ENCODE data around the gene SDK1. TPM values are rescaled to one million over a fixed set of nuclear protein-coding genes. Genes with fewer than 3 reads are reported as not detected.

The SDK1 gene
- total and polyA plus RNA-seq, 2 donors: 9.8 to 15.1 TPM

DNA sequence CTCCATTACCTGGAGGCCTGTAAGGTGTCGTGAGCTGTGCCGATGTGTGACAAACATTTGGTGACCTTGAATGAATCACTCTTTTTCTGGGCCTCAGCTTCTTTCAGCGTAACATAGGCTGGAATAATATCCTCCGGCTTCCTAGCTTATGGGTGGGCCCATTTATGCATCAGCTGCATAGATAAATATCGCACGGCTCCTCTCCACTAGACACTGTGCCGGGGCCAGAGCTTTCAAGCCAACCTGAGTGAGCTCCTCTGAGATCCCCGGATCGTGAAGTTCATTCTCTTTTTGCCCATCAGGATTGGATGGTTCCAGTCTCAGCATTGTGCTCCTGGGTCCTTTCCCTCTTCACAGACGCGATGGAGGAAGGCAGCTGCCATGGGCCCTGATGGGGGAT is 806.8 kb downstream of the SDK1 start:
- Histone ChIP-seq H3K4me3 (ENCODE audit: low read depth, low read length) (no peak overlapping the region), H3K36me3 (ENCODE audit: insufficient read depth) (no peaks in the 10 kb centered on the region)
- 93% methylated on average over 11 of the region's 11 CpGs for WGBS

DNA sequence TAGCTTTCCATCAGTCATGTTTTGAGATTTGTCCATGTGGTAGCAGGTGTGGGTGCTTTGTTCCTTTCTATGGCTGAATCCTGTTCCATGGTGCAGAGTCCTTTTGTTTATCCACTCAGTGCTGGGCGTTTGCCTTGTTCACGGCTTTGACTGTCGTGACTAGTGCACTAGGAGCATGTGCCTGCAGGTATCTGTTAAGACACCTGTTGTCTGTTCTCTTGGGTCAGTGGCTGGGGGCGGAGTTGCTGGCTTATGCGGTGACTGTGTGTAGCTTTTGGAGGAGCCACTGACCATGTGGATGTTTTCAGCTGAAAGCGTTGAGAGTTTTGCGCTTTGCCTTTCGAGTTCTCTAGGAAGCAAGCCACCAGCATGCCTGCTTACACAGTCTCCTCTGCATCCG is 807.9 kb downstream of the SDK1 start:
- Histone ChIP-seq H3K36me3 (ENCODE audit: insufficient read depth) (no peaks in the 10 kb centered on the region), H3K4me1 (ENCODE audit: insufficient read depth) (no peaks in the 10 kb centered on the region), H3K27ac (ENCODE audit: low read depth) (no peak overlapping the region), H3K4me3 (ENCODE audit: low read depth, low read length) (no peak overlapping the region)
- no peak for DNase-seq (ENCODE audit: extremely low spot score)
- 77% methylated on average over 9 of the region's 9 CpGs for WGBS

More for the DNA sequence above, 806.8 kb downstream of the SDK1 start:
- Histone ChIP-seq H3K4me1 (ENCODE audit: insufficient read depth) (no peaks in the 10 kb centered on the region), H3K27ac (ENCODE audit: low read depth) (no peak overlapping the region)
- no peak for DNase-seq (ENCODE audit: extremely low spot score)

DNA sequence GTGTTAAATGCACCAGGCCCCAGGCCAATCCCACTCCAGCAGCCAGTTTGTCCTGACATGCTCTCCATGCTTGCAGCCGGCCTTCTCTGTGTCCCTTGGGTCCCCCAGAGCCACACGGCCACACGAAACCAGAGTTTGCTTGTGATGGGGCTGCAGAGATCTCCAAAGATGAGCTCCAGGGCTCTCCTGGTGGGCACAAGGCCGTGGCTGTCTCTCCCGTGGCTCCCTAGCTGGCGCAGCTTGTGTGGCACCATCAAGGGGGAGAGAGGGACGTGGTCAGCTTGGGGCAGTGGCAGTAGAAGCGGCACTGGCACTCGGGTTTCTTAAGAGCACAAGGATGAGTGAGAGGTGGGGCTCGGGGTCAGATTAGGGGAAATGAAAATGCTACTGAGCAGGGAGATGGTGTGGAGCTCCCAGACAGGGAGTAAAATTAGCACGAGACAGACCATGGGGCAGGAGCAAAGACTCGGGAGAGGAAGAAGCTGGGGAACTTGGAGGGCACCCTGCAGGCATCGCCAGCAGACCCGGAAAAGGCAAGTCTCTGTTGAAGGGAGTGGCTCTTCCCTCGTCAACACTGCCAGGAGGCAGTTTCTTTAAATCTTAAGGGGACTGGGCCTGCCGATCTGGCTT is 808.5 kb downstream of the SDK1 start:
- 89% methylated on average over 16 of the region's 16 CpGs for WGBS
- no peak overlapping the region for H3K27ac ChIP-seq (ENCODE audit: low read depth)
- DNase-seq (ENCODE audit: extremely low spot score): no peak

DNA sequence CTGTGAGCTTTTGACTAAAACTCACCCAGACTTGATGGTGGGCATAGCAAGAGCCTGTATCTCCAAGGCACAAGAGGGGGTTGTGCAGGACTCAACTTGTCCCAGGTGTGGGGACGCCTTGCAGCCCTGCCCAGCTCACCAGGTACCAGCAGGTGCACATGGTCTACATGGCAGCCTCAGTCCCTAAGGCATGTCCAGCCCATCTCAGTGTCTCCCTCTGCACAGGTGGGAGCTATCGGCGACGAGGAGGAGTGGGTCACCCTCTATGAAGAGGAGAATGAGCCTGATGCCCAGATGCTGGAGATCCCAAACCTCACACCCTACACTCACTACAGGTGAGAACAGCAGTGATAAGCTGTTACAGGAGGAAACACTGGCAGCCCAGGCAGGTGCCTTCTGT is 809.4 kb downstream of the SDK1 start:
- no peaks in the 10 kb centered on the region for H3K4me1 ChIP-seq (ENCODE audit: insufficient read depth)
- no peak for DNase-seq (ENCODE audit: extremely low spot score)
- WGBS: 88% methylated on average over 4 of the region's 4 CpGs

More for the DNA sequence above, 808.5 kb downstream of the SDK1 start:
- Histone ChIP-seq H3K4me3 (ENCODE audit: low read depth, low read length) (no peak overlapping the region), H3K36me3 (ENCODE audit: insufficient read depth) (no peaks in the 10 kb centered on the region), H3K4me1 (ENCODE audit: insufficient read depth) (no peaks in the 10 kb centered on the region)

DNA sequence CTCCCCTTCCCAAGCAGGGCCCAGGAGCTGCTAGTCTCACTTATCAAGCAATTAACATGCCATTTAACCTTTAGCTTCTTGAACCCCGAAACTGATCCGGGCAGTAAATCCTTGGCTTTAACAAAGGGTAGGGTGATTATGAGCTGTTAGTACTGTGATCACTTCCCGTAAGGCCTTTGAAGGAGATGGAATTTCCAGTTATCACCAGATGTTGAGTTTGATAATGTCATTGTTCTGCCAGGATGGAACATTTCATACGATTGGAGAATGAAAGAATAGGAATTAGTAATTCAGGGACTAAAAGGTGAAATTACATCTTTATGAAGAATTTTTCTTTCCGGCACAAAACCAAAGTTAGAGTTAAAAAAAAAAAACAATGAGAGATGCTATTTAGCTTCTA is 810.1 kb downstream of the SDK1 start:
- Histone ChIP-seq H3K4me1 (ENCODE audit: insufficient read depth) (no peaks in the 10 kb centered on the region), H3K27ac (ENCODE audit: low read depth) (no peak overlapping the region), H3K36me3 (ENCODE audit: insufficient read depth) (no peaks in the 10 kb centered on the region), H3K4me3 (ENCODE audit: low read depth, low read length) (no peak overlapping the region)
- no peak for DNase-seq (ENCODE audit: extremely low spot score)
- WGBS: 70% methylated on average over 5 of the region's 5 CpGs

More for the DNA sequence above, 809.4 kb downstream of the SDK1 start:
- H3K4me3 ChIP-seq (ENCODE audit: low read depth, low read length): no peak overlapping the region
- H3K27ac ChIP-seq (ENCODE audit: low read depth): no peak overlapping the region
- H3K36me3 ChIP-seq (ENCODE audit: insufficient read depth): no peaks in the 10 kb centered on the region

DNA sequence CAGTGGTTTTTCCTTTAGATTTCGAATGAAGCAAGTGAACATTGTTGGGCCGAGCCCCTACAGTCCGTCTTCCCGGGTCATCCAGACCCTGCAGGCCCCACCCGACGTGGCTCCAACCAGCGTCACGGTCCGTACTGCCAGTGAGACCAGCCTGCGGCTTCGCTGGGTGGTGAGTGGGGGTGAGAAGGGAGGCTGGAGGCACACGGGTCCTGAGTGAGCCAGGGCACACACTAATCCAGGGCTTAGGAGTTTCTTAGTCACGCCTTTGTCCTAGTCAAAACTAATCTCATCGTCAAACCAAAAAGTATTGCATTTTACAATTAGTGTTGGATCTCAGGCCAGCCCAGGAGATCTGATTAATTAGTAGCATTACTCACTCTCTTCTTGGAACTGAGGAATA is 812.2 kb downstream of the SDK1 start:
- no peak for DNase-seq (ENCODE audit: extremely low spot score)
- Histone ChIP-seq H3K4me1 (ENCODE audit: insufficient read depth) (no peaks in the 10 kb centered on the region), H3K27ac (ENCODE audit: low read depth) (no peak overlapping the region), H3K4me3 (ENCODE audit: low read depth, low read length) (no peak overlapping the region), H3K36me3 (ENCODE audit: insufficient read depth) (no peaks in the 10 kb centered on the region)
- WGBS: 92% methylated on average over 14 of the region's 14 CpGs

DNA sequence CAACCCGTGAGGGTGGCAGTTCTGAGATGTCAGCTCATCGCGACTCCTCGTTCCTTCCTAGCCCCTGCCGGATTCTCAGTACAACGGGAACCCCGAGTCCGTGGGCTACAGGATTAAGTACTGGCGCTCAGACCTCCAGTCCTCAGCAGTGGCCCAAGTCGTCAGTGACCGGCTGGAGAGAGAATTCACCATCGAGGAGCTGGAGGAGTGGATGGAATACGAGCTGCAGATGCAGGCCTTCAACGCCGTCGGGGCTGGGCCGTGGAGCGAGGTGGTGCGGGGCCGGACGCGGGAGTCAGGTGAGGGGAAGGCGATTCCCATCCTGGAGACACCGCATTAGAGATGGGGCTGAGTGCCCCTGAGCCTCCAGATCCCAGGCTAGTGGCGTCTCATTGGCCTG is 812.9 kb downstream of the SDK1 start:
- Histone ChIP-seq H3K4me3 (ENCODE audit: low read depth, low read length) (no peak overlapping the region), H3K4me1 (ENCODE audit: insufficient read depth) (no peaks in the 10 kb centered on the region), H3K27ac (ENCODE audit: low read depth) (no peak overlapping the region), H3K36me3 (ENCODE audit: insufficient read depth) (no peaks in the 10 kb centered on the region)
- no peak for DNase-seq (ENCODE audit: extremely low spot score)
- 96% methylated on average over 25 of the region's 25 CpGs for WGBS

DNA sequence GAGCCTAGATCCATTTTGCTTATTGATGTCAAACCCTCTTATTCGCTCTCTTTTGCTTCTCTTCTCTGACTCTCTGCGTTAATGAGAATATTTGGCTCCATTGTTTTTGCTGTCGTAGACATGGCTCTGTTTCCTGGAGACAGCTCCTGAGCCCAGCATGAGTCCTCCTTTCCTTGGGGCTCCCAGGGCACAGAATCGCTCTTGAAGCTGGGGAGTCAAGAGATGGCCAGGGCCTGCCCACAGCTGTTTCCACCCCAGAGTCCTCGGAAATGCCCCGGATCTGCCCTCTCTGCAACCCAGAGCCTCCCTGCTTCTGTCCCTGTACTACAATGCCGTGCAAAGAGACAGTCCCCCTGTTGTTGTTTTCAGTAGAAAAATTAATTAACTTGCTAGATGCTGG is 814.4 kb downstream of the SDK1 start:
- H3K36me3 ChIP-seq (ENCODE audit: insufficient read depth): no peaks in the 10 kb centered on the region
- 87% methylated on average over 7 of the region's 7 CpGs for WGBS
- no peak overlapping the region for H3K4me3 ChIP-seq (ENCODE audit: low read depth, low read length)
- no peak overlapping the region for H3K27ac ChIP-seq (ENCODE audit: low read depth)
- no peaks in the 10 kb centered on the region for H3K4me1 ChIP-seq (ENCODE audit: insufficient read depth)
- no peak for DNase-seq (ENCODE audit: extremely low spot score)

DNA sequence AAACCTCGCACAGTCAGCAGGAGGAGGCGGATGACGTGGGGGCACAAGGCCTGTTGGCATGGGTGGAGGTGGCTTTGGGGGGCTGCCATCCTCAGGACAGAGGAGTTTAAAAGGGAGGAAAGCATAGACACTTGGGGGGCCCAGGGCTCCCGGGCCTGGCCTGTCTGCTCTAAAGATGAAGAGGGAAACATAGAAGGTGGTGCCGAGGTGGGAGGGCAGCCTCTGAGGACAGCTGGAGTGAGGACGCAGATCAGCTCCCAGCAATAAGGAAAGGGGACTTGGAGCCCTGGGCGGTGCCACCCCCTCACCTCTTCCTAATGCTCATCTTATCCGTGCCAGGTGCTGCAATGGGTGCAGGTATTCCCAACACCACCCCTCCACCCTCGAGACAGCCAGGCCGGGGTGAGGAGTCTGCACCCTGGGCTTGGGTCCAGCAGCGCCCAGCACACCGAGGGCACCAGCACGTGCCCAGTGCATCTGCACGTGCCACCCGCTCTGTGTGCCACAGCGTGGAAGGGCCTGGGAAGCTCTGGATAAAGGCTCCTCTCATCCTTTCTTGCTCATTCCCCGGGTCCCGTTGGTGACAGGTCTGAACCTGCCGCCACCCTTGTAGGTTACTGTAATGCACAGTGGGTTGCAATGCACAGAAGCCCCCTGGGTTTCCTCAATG is 815.0 kb downstream of the SDK1 start:
- H3K4me3 ChIP-seq (ENCODE audit: low read depth, low read length): no peak overlapping the region
- no peaks in the 10 kb centered on the region for H3K4me1 ChIP-seq (ENCODE audit: insufficient read depth)
- DNase-seq (ENCODE audit: extremely low spot score): no peak
- H3K27ac ChIP-seq (ENCODE audit: low read depth): no peak overlapping the region
- no peaks in the 10 kb centered on the region for H3K36me3 ChIP-seq (ENCODE audit: insufficient read depth)
- 84% methylated on average over 19 of the region's 19 CpGs for WGBS

DNA sequence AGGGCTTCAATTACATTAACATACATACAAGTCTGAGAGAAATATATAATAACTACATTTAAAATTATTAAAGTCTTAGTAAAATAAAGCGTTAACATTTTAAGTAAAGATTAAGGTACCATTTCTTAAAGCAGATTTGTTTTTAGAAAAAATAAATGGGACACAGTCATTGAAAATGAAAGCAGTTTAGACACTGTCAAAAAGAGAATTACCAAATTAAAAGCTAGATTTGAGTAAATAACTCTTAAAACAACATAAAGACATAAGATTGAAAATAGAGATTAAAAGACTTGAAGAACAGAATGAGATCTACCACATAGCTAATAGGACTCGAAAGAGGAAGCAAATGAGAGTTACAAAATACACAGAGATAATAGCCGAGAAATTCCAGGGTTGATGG is 818.8 kb downstream of the SDK1 start:
- WGBS: 99% methylated on average over 3 of the region's 3 CpGs
- no peak overlapping the region for H3K4me3 ChIP-seq (ENCODE audit: low read depth, low read length)
- H3K27ac ChIP-seq (ENCODE audit: low read depth): no peak overlapping the region
- no peaks in the 10 kb centered on the region for H3K36me3 ChIP-seq (ENCODE audit: insufficient read depth)
- DNase-seq (ENCODE audit: extremely low spot score): no peak
- H3K4me1 ChIP-seq (ENCODE audit: insufficient read depth): no peaks in the 10 kb centered on the region

DNA sequence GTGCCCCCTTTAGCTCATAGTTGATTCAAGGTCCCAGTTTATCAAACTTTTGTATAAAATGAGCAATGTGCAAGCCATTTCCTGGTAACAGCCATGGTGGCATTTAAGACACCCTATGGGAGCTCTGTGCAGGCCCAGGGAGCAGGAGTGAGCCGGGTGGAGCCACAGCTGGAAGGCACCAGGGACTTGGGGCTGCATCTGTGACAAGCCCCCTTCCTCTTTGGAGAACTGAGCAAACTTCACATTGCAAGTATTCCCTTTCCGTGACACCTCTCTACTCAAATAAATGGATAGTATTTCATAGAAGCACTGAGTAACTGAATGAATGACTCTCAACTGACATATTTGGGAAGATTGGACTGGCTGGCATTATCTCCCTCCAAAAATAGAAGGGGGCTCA is 822.3 kb downstream of the SDK1 start:
- no peak overlapping the region for H3K27ac ChIP-seq (ENCODE audit: low read depth)
- 88% methylated on average over 2 of the region's 2 CpGs for WGBS
- no peaks in the 10 kb centered on the region for H3K4me1 ChIP-seq (ENCODE audit: insufficient read depth)
- H3K4me3 ChIP-seq (ENCODE audit: low read depth, low read length): no peak overlapping the region
- no peaks in the 10 kb centered on the region for H3K36me3 ChIP-seq (ENCODE audit: insufficient read depth)
- no peak for DNase-seq (ENCODE audit: extremely low spot score)

DNA sequence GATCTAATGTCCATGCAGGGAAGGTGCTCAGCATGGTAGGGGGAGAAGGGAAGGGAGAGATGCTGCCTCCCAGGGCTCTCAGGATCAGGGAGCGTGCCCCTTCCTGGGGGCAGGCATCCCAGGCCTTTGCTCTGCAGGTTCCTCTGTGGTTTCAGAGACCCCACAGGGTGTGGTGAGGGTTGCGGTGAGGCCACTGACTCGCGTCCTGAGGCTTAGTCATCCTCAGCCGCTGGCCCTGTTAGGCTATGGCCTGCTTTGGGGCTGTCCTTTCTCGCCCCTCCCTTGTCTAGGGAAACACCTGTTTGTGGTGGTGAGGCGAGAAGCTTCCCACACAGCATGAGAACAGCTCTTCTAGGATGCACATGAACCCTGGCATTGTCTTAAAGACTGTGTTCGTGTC is 822.8 kb downstream of the SDK1 start:
- WGBS: 86% methylated on average over 8 of the region's 8 CpGs
- DNase-seq (ENCODE audit: extremely low spot score): no peak
- no peaks in the 10 kb centered on the region for H3K4me1 ChIP-seq (ENCODE audit: insufficient read depth)
- H3K4me3 ChIP-seq (ENCODE audit: low read depth, low read length): no peak overlapping the region
- H3K27ac ChIP-seq (ENCODE audit: low read depth): no peak overlapping the region
- H3K36me3 ChIP-seq (ENCODE audit: insufficient read depth): no peaks in the 10 kb centered on the region

DNA sequence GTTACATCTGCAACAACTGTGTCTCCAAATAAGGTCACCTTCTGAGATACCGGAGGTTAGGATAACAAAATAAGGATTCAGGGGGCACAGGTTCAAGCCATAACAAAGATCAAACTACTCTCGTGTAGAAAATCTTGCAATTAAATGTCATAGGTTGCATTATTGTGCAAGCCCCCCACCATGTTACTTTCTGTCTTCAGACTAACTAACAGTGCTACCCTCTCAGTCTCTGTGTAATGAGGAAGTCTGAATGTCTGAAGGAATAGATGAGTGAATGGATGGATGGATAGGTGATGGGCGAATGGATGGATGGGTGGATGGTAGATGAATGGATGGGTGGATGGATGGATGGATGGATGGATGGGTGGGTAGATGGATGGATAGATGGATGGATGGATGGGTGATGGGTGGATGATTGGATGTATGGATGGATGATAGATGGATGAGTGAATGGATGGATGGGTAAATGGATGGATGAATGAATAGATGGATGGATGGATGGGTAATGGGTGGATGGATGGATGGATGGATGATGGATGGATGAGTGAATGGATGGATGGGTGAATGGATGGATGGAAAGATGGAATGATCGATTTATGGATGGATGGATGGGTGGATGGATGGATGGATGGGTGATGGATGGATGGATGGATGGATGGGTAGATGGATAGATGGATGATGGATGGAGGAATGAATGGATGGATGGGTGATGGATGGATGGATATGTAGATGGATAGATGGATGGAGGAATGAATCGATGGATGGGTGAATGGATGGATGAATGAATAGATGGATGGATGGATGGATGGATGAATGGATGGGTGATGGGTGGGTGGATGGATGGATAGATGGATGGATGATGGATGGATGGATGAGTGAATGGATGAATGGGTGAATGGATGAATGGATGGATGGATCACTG is 823.8 kb downstream of the SDK1 start:
- H3K27ac ChIP-seq (ENCODE audit: low read depth): no peak overlapping the region
- H3K36me3 ChIP-seq (ENCODE audit: insufficient read depth): no peaks in the 10 kb centered on the region
- no peak overlapping the region for H3K4me3 ChIP-seq (ENCODE audit: low read depth, low read length)
- WGBS: 89% methylated on average over 5 of the region's 5 CpGs
- DNase-seq (ENCODE audit: extremely low spot score): no peak
- no peaks in the 10 kb centered on the region for H3K4me1 ChIP-seq (ENCODE audit: insufficient read depth)
